ENCODE measurements around the gene KLHL22. TPM values are rescaled to one million over a fixed set of nuclear protein-coding genes. Genes with fewer than 3 reads are reported as not detected.
A peak's percentile ranks its signal among the peaks of the same experiment; 100 is the strongest.
"Not testable (repeated sequence)": the region's sequence is repeated elsewhere in the genome, so short reads cannot be mapped to it uniquely, and the experiment has no call there.

Gene KLHL22
- total RNA-seq, 1 donor from 2014 or later, result 17.7 TPM

GRCh38 chr22:20463324-20464095, 32.1 kb downstream of the KLHL22 start:
- no peaks in the 10 kb centered on the region for H3K27me3 Mint-ChIP-seq
- intact Hi-C loops (cut with micrococcal nuclease), result loop anchor here (2.0 kb wide), 1 partner anchor 33 kb away; no protein-coding TSS in a partner anchor
- peak overlapping the region; percentile 67 for H3K4me3 Mint-ChIP-seq
- peaks cover 37% of the 10 kb centered on the region for H3K4me1 Mint-ChIP-seq
- H3K36me3 Mint-ChIP-seq (ENCODE audit: low read depth), result peaks cover 19% of the 10 kb centered on the region
- H3K9me3 Mint-ChIP-seq, result no peaks in the 10 kb centered on the region
- peak; percentile 75 for DNase-seq
- H3K27ac Mint-ChIP-seq, result peak overlapping the region; percentile 95

GRCh38 chr22:20459862-20460261, 35.7 kb downstream of the KLHL22 start:
- DNase-seq, result no peak
- no peaks in the 10 kb centered on the region for H3K9me3 Mint-ChIP-seq
- peaks cover 38% of the 10 kb centered on the region for H3K4me1 Mint-ChIP-seq
- intact Hi-C loops (cut with micrococcal nuclease), result no loop called here
- no peak overlapping the region for H3K27ac Mint-ChIP-seq
- no peaks in the 10 kb centered on the region for H3K27me3 Mint-ChIP-seq
- peaks cover 30% of the 10 kb centered on the region for H3K36me3 Mint-ChIP-seq (ENCODE audit: low read depth)
- H3K4me3 Mint-ChIP-seq, result no peak overlapping the region

- peaks cover 32% of the 10 kb centered on the region for H3K4me1 Mint-ChIP-seq
- no peak overlapping the region for H3K27ac Mint-ChIP-seq
- no peak overlapping the region for H3K4me3 Mint-ChIP-seq
- no peaks in the 10 kb centered on the region for H3K9me3 Mint-ChIP-seq
- DNase-seq, result no peak
- H3K27me3 Mint-ChIP-seq, result no peaks in the 10 kb centered on the region
- intact Hi-C loops (cut with micrococcal nuclease), result no loop called here
- H3K36me3 Mint-ChIP-seq (ENCODE audit: low read depth), result peaks cover 27% of the 10 kb centered on the region
Observed at GRCh38 chr22:20459152-20459542, 36.4 kb downstream of the KLHL22 start.

- intact Hi-C loops (cut with micrococcal nuclease), result no loop called here
- Mint-ChIP-seq H3K27me3 (no peaks in the 10 kb centered on the region), H3K4me1 (peaks cover 27% of the 10 kb centered on the region), H3K9me3 (no peaks in the 10 kb centered on the region), H3K27ac (no peak overlapping the region), H3K36me3 (ENCODE audit: low read depth) (peaks cover 25% of the 10 kb centered on the region), H3K4me3 (no peak overlapping the region)
- DNase-seq, result no peak
Observed at GRCh38 chr22:20458530-20459151, 37.0 kb downstream of the KLHL22 start.

GRCh38 chr22:20457506-20458240, 37.9 kb downstream of the KLHL22 start:
- Mint-ChIP-seq H3K9me3 (no peaks in the 10 kb centered on the region), H3K27me3 (no peaks in the 10 kb centered on the region), H3K4me3 (no peak overlapping the region), H3K27ac (no peak overlapping the region), H3K36me3 (ENCODE audit: low read depth) (peaks cover 25% of the 10 kb centered on the region), H3K4me1 (peaks cover 17% of the 10 kb centered on the region)
- no peak for DNase-seq
- intact Hi-C loops (cut with micrococcal nuclease), result no loop called here

GRCh38 chr22:20456722-20457076, 38.9 kb downstream of the KLHL22 start:
- Mint-ChIP-seq H3K9me3 (no peaks in the 10 kb centered on the region), H3K36me3 (ENCODE audit: low read depth) (peaks cover 25% of the 10 kb centered on the region), H3K27ac (no peak overlapping the region), H3K27me3 (no peaks in the 10 kb centered on the region), H3K4me1 (peaks cover 15% of the 10 kb centered on the region), H3K4me3 (no peak overlapping the region)
- DNase-seq, result no peak
- intact Hi-C loops (cut with micrococcal nuclease), result loop anchor here (1.0 kb wide), 3 partner anchors 38 to 299 kb away; no protein-coding TSS in a partner anchor

- Mint-ChIP-seq H3K4me1 (peaks cover 15% of the 10 kb centered on the region), H3K4me3 (no peak overlapping the region), H3K27me3 (no peaks in the 10 kb centered on the region), H3K36me3 (ENCODE audit: low read depth) (peaks cover 25% of the 10 kb centered on the region), H3K9me3 (no peaks in the 10 kb centered on the region), H3K27ac (peak overlapping the region; percentile 68)
- peak; percentile 92 for DNase-seq
- intact Hi-C loops (cut with micrococcal nuclease), result loop anchor here (1.0 kb wide), 3 partner anchors 38 to 299 kb away; no protein-coding TSS in a partner anchor
Observed at GRCh38 chr22:20456064-20456721, 39.4 kb downstream of the KLHL22 start.

GRCh38 chr22:20455709-20456063, 39.9 kb downstream of the KLHL22 start:
- H3K36me3 Mint-ChIP-seq (ENCODE audit: low read depth), result peaks cover 21% of the 10 kb centered on the region
- H3K9me3 Mint-ChIP-seq, result no peaks in the 10 kb centered on the region
- no peak for DNase-seq
- H3K4me1 Mint-ChIP-seq, result peaks cover 12% of the 10 kb centered on the region
- H3K27me3 Mint-ChIP-seq, result no peaks in the 10 kb centered on the region
- H3K4me3 Mint-ChIP-seq, result no peak overlapping the region
- intact Hi-C loops (cut with micrococcal nuclease), result loop anchor here (1.0 kb wide), 3 partner anchors 37 to 298 kb away; no protein-coding TSS in a partner anchor
- H3K27ac Mint-ChIP-seq, result peak overlapping the region; percentile 68

GRCh38 chr22:20453222-20453621, 42.4 kb downstream of the KLHL22 start:
- Mint-ChIP-seq H3K27ac (no peak overlapping the region), H3K36me3 (ENCODE audit: low read depth) (peaks cover 18% of the 10 kb centered on the region), H3K9me3 (no peaks in the 10 kb centered on the region), H3K4me1 (peaks cover 10% of the 10 kb centered on the region), H3K4me3 (no peak overlapping the region), H3K27me3 (no peaks in the 10 kb centered on the region)
- intact Hi-C loops (cut with micrococcal nuclease), result no loop called here
- no peak for DNase-seq

GRCh38 chr22:20451920-20452319, 43.7 kb downstream of the KLHL22 start:
- Mint-ChIP-seq H3K4me3 (no peak overlapping the region), H3K27ac (no peak overlapping the region), H3K9me3 (no peaks in the 10 kb centered on the region), H3K36me3 (ENCODE audit: low read depth) (peaks cover 15% of the 10 kb centered on the region), H3K4me1 (peaks cover 10% of the 10 kb centered on the region), H3K27me3 (no peaks in the 10 kb centered on the region)
- DNase-seq, result no peak
- intact Hi-C loops (cut with micrococcal nuclease), result no loop called here

- DNase-seq; H3K4me3 Mint-ChIP-seq; H3K27me3 Mint-ChIP-seq; intact Hi-C loops (cut with micrococcal nuclease); H3K4me1 Mint-ChIP-seq; H3K9me3 Mint-ChIP-seq; H3K27ac Mint-ChIP-seq: not testable (repeated sequence)
- peaks cover 20% of the 10 kb centered on the region for H3K36me3 Mint-ChIP-seq (ENCODE audit: low read depth)
Observed at GRCh38 chr22:20451129-20451778, 44.3 kb downstream of the KLHL22 start.

GRCh38 chr22:20450551-20450906, 45.1 kb downstream of the KLHL22 start:
- intact Hi-C loops (cut with micrococcal nuclease), result no loop called here
- Mint-ChIP-seq H3K36me3 (ENCODE audit: low read depth) (peaks cover 16% of the 10 kb centered on the region), H3K9me3 (no peaks in the 10 kb centered on the region), H3K4me3 (no peak overlapping the region), H3K27ac (no peak overlapping the region), H3K27me3 (no peaks in the 10 kb centered on the region), H3K4me1 (no peaks in the 10 kb centered on the region)
- no peak for DNase-seq

- no peak for DNase-seq
- Mint-ChIP-seq H3K9me3 (no peaks in the 10 kb centered on the region), H3K27ac (no peak overlapping the region), H3K4me1 (no peaks in the 10 kb centered on the region), H3K27me3 (no peaks in the 10 kb centered on the region), H3K4me3 (no peak overlapping the region), H3K36me3 (ENCODE audit: low read depth) (peaks cover 12% of the 10 kb centered on the region)
- intact Hi-C loops (cut with micrococcal nuclease), result no loop called here
Observed at GRCh38 chr22:20449819-20450550, 45.6 kb downstream of the KLHL22 start.
